NCI-H2171 treated with DMSO at 0.1 percent for 48 hours (cell line): ENCODE results near the gene TOP3B.

Source experiments
- DNase-seq: peaks from one replicate; lab custom pipeline; 2025; lab: John Stamatoyannopoulos, UW

The TOP3B gene

GRCh38 chr22:22013559-22014284 lies 31.1 kb upstream of the TOP3B start:
- DNase-seq: no peak

- DNase-seq: no peak
Observed at GRCh38 chr22:22011964-22012363, 29.4 kb upstream of the TOP3B start.

GRCh38 chr22:22010358-22010757 lies 27.8 kb upstream of the TOP3B start:
- no peak for DNase-seq

- no peak for DNase-seq
Observed at GRCh38 chr22:22009661-22010060, 27.1 kb upstream of the TOP3B start.

- DNase-seq: no peak
Observed at GRCh38 chr22:22006596-22006990, 24.0 kb upstream of the TOP3B start.

- no peak for DNase-seq
Observed at GRCh38 chr22:22005945-22006595, 23.5 kb upstream of the TOP3B start.

- DNase-seq: no peak
Observed at GRCh38 chr22:22003233-22003632, 20.6 kb upstream of the TOP3B start.

- DNase-seq: no peak
Observed at GRCh38 chr22:22002526-22003055, 20.0 kb upstream of the TOP3B start.

GRCh38 chr22:22001664-22002525 lies 19.3 kb upstream of the TOP3B start:
- no peak for DNase-seq

GRCh38 chr22:21998595-21999247 lies 16.1 kb upstream of the TOP3B start:
- DNase-seq: no peak

- DNase-seq: no peak
Observed at GRCh38 chr22:21996175-21996720, 13.7 kb upstream of the TOP3B start.

- no peak for DNase-seq
Observed at GRCh38 chr22:21995660-21996059, 13.1 kb upstream of the TOP3B start.

GRCh38 chr22:21994881-21995444 lies 12.4 kb upstream of the TOP3B start:
- no peak for DNase-seq

- DNase-seq: no peak
Observed at GRCh38 chr22:21992593-21993237, 10.1 kb upstream of the TOP3B start.

GRCh38 chr22:21991774-21992173 lies 9.2 kb upstream of the TOP3B start:
- DNase-seq: no peak

GRCh38 chr22:21991304-21991596 lies 8.7 kb upstream of the TOP3B start:
- no peak for DNase-seq

GRCh38 chr22:21990445-21991303 lies 8.1 kb upstream of the TOP3B start:
- DNase-seq: no peak

GRCh38 chr22:21989049-21989448 lies 6.5 kb upstream of the TOP3B start:
- peak; percentile 77 for DNase-seq

GRCh38 chr22:21985214-21985613 lies 2.6 kb upstream of the TOP3B start:
- DNase-seq: no peak

GRCh38 chr22:21984793-21985192 lies 2.2 kb upstream of the TOP3B start:
- DNase-seq: no peak
